ENCODE data around the gene NOLC1.
"Not testable (repeated sequence)": the region's sequence is repeated elsewhere in the genome, so short reads cannot be mapped to it uniquely, and the experiment has no call there.

Gene NOLC1

GRCh38 chr10:102157224-102157623 lies 5.0 kb downstream of the NOLC1 start:
- DNase-seq: no peak

DNA sequence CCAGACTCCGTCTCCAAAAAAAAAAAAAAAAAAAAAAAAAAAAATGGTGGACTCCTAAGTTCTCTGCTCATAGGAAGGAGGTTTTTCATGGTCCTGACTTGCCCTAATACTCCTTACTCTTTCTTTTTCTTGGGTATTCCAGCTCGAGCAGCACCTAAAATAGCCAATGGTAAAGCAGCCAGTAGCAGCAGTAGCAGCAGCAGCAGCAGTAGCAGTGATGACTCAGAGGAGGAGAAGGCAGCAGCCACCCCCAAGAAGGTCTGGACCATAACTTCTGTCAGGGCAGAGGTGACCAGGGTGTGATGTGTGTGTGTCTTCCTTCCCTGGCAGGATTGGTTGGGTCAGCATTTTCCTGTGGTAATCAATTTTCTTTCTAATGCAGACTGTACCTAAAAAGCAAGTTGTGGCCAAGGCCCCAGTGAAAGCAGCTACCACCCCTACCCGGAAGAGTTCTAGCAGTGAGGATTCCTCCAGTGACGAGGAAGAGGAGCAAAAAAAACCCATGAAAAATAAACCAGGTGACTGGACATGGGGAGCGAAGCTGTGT lies 6.9 kb downstream of the NOLC1 start:
- no peak for DNase-seq

- DNase-seq: no peak
Measured at GRCh38 chr10:102159831-102160230, 7.6 kb downstream of the NOLC1 start.

GRCh38 chr10:102163342-102163989 lies 11.3 kb downstream of the NOLC1 start:
- DNase-seq: no peak

GRCh38 chr10:102167861-102168260 lies 15.7 kb downstream of the NOLC1 start:
- DNase-seq: no peak

DNA sequence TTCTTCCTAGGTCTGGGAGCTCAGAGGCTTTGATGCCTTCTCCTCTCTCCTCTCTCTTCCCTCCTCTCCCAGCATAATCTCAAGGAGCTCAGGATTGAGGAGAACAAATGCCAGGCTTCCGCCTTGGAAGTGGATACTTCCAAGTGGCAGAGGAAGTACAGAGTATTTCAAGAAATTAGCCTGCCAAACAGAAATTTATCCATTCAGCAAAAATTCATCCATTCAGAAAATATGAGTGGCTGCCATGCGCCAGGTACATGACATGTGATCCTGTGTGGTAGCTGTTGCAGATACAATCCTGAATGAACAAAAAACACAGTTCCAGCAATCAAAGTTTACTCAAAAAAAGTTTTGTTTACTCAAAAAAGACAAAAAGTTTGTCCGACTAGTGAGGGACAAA lies 18.4 kb downstream of the NOLC1 start:
- no peak for DNase-seq

DNA sequence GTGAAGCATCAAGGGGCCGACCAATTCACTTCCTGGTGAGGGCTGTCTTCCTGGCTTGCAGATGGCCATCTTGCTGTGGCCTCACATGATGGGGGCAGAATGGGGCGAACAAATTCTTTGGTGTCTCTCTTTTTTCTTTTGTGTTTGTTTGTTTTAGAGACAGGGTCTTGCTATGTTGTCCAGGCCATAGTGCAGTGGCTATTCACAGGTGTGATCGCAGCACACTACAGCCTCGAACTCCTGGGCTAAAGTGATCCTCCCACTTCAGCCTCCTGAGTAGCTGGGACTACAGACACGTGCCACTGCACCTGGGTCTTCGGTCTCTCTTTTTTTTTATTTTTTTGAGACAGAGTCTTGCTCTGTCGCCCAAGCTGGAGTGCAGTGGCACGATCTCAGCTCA lies 20.1 kb downstream of the NOLC1 start:
- DNase-seq: no peak

- no peak for DNase-seq
Measured at GRCh38 chr10:102175415-102175814, 23.2 kb downstream of the NOLC1 start.

- DNase-seq: no peak
Measured at GRCh38 chr10:102184606-102185005, 32.4 kb downstream of the NOLC1 start.

DNA sequence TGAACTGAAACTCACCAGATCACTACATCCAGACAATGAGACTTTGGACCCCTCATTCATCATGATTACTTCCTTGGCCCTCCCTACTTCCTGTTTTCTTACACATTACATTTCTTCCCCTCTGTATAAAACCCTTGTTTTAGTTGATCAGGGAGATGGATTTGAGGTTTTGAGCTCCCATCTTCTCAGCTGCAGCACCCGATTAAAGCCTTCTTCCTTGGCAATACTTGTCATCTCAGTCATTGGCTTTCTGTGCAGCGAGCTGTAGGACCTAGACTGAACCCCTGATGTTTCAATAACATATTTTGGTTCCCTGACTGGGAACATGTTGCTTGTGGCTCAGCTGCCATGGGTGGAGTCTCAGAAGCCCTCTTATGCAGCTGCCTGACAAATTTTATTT lies 33.1 kb downstream of the NOLC1 start:
- no peak for DNase-seq

GRCh38 chr10:102185811-102186527 lies 33.8 kb downstream of the NOLC1 start:
- no peak for DNase-seq

GRCh38 chr10:102188298-102188940 lies 36.2 kb downstream of the NOLC1 start:
- no peak for DNase-seq

- not testable (repeated sequence) for DNase-seq
Measured at GRCh38 chr10:102188941-102189898, 37.0 kb downstream of the NOLC1 start.

- DNase-seq: no peak
Measured at GRCh38 chr10:102191956-102192355, 39.8 kb downstream of the NOLC1 start.

DNA sequence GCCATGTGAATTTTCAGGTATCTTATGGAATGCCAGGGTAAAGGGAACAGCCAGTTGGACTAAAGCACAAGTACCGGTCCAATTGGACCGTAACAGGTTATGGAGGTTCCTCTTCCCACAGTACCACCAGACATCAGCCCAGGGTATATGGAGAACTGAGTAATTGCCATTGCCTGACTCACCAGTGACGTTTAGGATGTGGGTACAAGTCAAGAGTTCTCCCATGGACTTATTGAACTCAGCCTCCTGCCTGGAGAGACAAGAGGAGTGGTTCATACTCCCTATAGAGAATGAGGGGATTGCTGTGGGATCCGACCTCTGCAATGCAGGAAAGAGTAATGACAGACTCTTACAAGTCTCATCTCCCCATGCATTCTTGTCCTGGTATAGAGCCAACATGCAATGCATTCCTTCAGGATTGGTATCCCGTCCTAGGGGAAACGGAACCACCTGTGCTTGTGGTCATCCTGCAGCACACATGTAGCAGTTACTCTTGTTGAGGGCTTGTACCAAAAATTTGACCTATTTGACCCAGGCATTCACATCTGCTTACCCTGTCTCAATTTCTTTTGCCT lies 43.2 kb downstream of the NOLC1 start:
- no peak for DNase-seq

- DNase-seq: no peak
Measured at GRCh38 chr10:102196893-102197292, 44.7 kb downstream of the NOLC1 start.

DNA sequence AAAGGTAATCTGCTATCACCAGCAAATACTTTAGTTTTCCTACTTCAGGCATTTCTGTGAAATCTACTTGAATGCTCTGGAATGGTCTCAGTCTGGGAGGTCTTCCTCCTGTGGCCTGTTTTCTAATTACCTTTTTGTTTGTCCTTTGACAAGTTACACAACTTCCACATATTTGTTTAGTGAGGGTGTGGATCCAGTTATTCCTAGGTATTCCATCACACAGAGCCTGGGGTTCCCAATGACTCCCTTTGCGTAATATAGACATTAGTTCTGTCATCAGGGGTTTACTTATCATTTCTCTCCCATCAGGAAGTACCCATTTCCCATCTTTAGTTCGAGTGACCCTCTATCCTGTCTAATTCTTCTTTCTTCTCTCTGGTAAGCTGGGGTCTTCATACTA lies 45.8 kb downstream of the NOLC1 start:
- no peak for DNase-seq

DNA sequence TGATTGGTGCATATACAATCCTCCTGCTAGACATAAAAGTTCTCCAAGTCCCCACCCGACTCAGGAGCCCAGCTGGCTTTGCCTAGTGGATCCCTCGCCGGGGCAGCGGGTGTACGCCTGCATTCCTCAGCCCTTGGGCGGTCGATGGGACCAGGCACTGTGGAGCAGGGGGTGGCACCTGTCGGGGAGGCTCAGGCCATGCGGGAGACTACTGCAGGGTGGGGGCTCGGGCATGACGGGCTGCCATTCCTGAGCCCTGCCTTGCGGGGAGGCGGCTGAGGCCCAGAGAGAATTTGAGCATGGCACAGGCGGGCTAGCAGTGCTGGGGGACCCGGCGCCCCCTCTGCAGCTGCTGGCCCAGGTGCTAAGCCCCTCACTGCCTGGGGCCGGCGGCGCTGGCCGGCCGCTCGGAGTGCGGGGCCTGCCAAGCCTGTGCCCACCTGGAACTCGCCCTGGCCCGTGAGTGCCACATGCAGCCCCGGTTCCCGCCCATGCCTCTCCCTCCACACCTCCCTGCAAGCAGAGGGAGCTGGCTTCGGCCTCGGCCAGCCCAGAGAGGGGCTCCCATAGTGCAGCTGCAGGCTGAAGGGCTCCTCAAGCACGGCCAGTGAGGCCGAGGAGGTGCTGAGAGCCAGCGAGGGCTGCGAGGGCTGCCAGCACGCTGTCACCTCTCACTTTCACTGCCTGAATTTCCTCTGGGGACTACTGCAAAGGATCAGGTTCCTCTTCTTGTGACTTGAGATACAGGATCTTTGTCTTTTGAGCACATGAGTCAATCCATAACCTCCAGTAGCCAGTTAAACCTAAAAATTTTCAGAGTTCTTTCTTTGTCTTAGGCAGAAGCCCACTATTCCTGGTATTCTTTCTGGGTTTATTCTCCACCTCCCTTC lies 48.8 kb downstream of the NOLC1 start:
- no peak for DNase-seq

DNA sequence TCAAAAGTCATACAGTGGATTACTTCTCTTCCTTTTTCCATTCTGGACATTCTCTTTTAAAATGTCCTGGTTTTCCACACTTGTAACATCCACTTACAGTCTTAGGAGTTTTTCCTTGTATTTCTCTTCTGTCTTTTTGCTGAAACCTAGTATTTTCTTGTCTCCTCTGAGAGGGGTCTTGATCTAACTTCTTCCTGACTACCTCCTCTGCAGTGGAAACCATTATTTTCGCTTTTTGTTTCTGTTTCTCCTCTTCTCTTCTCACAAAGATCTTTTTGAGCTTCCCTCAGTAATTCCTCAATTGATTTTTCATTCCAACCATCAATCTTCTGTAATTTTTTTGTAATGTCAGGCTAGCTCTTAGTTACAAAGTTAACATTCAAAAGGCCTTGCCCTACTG lies 50.2 kb downstream of the NOLC1 start:
- DNase-seq: no peak

DNA sequence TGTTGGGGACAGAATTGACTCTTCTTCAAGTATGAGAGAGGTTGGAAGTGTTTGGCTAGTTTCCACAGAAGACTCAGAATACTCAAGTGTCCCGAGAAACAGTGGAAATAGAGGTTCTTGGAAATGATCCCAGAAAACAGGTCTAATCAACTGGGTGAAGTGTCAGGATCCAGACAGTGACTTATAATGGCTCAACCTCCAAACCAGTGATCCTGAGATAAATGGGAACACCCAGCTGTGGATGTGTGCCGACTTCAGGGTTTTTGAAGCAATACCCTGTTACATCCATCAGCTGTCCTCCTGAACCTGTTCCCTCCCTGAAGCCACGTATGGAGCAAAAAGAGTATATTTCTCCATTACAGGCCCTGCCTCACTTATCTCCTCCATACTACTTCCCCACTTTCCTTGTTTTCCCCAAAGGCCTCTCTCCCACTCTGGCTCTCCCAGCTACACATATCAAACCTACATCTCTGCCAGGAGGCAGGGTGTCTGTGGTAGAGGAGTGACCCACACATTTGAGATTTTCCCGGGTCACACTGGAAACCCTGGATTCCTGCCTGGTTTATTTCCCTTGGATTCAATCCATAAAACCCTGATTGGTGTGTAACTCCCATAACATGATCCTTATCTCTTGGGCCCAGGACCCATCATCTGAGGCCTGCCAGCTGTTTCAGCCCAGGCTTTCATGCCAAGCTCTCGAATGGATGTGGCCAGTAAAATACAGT lies 56.3 kb downstream of the NOLC1 start:
- no peak for DNase-seq

All from effector CD8-positive, alpha-beta T cell (primary cell).